ENCODE measurements around the gene MTUS2.

The MTUS2 gene

DNA sequence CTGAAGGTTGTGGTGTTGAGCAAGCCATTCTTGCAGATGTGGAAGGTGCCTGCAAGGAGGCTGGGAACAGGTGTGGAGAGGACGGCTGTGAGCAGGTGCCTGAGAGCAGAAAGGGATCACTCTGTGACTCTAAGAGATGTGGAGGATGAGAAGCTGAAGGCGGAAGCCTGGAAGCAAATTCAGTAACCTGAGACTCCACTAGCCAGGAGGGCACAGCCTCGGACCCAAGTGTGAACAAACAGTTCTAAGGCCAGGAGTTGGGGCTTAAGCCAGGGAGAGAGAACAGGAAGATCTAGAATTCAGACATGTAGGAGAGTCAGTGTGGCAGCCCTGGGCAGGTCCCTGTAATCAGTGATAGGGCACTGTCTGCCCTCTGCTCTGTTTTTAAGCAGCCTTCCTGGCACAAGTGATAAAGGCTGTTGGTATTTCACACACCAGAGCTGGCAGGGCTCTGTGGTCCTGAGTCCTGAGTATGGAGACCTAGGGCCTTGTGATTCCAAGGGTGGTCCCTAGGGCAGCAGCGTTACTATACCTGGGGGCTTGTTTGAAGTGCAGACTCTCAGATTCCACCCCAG is 644.1 kb downstream of the MTUS2 start:
- DNase-seq (no peak), ATAC-seq (ENCODE audit: insufficient read depth, low read depth) (no peak)
- Histone ChIP-seq H3K79me2 (ENCODE audit: insufficient read depth, low read length) (no peaks in the 10 kb centered on the region), H3K9me3 (ENCODE audit: insufficient read depth, low read length, severe bottlenecking) (no peaks in the 10 kb centered on the region), H3K36me3 (ENCODE audit: insufficient read depth, low read length) (no peaks in the 10 kb centered on the region), H3K4me2 (ENCODE audit: insufficient read depth, low read length) (no peak overlapping the region), H2AFZ (ENCODE audit: low read depth, low read length) (no peak overlapping the region), H3K4me3 (ENCODE audit: low read depth in 1 of 2, low read length in 2 of 2) (no peak overlapping the region), H3K9ac (ENCODE audit: low read depth, low read length) (no peak overlapping the region), H3K27me3 (ENCODE audit: insufficient read depth, low read length, poor library complexity) (no peaks in the 10 kb centered on the region), H3K4me1 (ENCODE audit: insufficient read depth, low read length) (no peaks in the 10 kb centered on the region), H4K20me1 (ENCODE audit: insufficient read depth, low read length) (peaks cover 4% of the 10 kb centered on the region; the same call in 1 of the 2 replicates), H3K27ac (ENCODE audit: low read length) (no peak overlapping the region)
- TF ChIP-seq, protein P1, sequence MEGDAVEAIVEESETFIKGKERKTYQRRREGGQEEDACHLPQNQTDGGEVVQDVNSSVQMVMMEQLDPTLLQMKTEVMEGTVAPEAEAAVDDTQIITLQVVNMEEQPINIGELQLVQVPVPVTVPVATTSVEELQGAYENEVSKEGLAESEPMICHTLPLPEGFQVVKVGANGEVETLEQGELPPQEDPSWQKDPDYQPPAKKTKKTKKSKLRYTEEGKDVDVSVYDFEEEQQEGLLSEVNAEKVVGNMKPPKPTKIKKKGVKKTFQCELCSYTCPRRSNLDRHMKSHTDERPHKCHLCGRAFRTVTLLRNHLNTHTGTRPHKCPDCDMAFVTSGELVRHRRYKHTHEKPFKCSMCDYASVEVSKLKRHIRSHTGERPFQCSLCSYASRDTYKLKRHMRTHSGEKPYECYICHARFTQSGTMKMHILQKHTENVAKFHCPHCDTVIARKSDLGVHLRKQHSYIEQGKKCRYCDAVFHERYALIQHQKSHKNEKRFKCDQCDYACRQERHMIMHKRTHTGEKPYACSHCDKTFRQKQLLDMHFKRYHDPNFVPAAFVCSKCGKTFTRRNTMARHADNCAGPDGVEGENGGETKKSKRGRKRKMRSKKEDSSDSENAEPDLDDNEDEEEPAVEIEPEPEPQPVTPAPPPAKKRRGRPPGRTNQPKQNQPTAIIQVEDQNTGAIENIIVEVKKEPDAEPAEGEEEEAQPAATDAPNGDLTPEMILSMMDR (IDR thresholded peaks at IDR 0.05; ENCODE audit: borderline replicate concordance, extremely low read depth, low read length, poor library complexity, severe bottlenecking), result no peak
- TF ChIP-seq EZH2 (IDR thresholded peaks at IDR 0.05; ENCODE audit: borderline replicate concordance, low read depth, low read length, severe bottlenecking), result no peak

DNA sequence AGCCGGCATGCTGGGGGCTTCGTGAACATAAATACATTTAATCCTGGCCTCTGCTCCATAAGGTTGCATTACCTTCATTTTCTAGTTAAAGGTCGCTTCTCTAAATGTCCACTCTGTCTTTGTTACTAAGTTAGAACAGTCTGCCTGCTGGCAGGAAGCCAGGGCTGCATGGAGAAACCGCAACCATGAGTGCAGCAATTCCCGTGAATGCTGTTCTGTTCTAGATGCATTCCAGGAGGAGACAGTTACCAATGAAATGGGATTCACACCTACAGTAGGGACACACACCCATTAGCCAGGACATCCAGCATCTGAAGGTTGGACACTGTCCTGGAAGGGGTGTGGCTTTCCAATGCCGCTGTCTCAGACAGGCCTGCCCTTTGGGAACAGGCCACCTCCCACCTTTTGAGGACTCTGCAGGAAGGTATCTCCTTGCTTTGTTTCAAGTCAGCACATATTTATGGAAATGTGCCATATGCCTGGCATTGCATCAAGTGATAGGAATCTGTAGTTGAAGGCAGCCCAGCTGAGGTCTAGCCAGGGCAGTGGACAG is 645.7 kb downstream of the MTUS2 start:
- Histone ChIP-seq H3K4me2 (ENCODE audit: insufficient read depth, low read length) (no peak overlapping the region), H3K4me1 (ENCODE audit: insufficient read depth, low read length) (no peaks in the 10 kb centered on the region), H3K27me3 (ENCODE audit: insufficient read depth, low read length, poor library complexity) (no peaks in the 10 kb centered on the region), H3K27ac (ENCODE audit: low read length) (no peak overlapping the region), H3K36me3 (ENCODE audit: insufficient read depth, low read length) (no peaks in the 10 kb centered on the region), H3K4me3 (ENCODE audit: low read depth in 1 of 2, low read length in 2 of 2) (no peak overlapping the region), H2AFZ (ENCODE audit: low read depth, low read length) (no peak overlapping the region), H3K9me3 (ENCODE audit: insufficient read depth, low read length, severe bottlenecking) (no peaks in the 10 kb centered on the region), H3K9ac (ENCODE audit: low read depth, low read length) (no peak overlapping the region), H4K20me1 (ENCODE audit: insufficient read depth, low read length) (peaks cover 4% of the 10 kb centered on the region; the same call in 1 of the 2 replicates), H3K79me2 (ENCODE audit: insufficient read depth, low read length) (no peaks in the 10 kb centered on the region)
- TF ChIP-seq, protein P1 (IDR thresholded peaks at IDR 0.05; ENCODE audit: borderline replicate concordance, extremely low read depth, low read length, poor library complexity, severe bottlenecking), result no peak
- no peak for TF ChIP-seq EZH2 (IDR thresholded peaks at IDR 0.05; ENCODE audit: borderline replicate concordance, low read depth, low read length, severe bottlenecking)
- DNase-seq (no peak), ATAC-seq (ENCODE audit: insufficient read depth, low read depth) (no peak)

DNA sequence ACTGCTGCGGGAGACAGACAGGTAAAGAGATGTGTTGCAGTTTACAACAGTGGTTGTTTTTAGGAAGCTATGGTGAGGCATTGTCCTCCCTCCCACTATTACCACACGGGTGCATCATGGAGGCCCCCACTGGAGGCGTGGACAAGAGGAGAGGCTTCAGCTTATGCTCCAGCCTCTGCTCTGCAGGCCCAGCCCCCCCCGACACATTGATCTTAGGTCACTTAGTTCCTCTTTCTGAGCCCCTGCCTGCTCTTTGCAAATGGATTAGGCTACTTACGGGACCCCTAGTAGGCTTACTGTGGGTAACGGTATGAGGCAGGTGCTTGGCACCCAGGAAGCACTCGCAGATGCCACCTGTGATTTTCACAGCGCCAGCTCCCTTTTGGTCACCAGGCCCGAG is 651.4 kb downstream of the MTUS2 start:
- Histone ChIP-seq H3K27ac (ENCODE audit: low read length) (no peak overlapping the region), H3K36me3 (ENCODE audit: insufficient read depth, low read length) (no peaks in the 10 kb centered on the region), H3K9me3 (ENCODE audit: insufficient read depth, low read length, severe bottlenecking) (no peaks in the 10 kb centered on the region), H3K27me3 (ENCODE audit: insufficient read depth, low read length, poor library complexity) (no peaks in the 10 kb centered on the region), H3K79me2 (ENCODE audit: insufficient read depth, low read length) (no peaks in the 10 kb centered on the region), H2AFZ (ENCODE audit: low read depth, low read length) (no peak overlapping the region), H3K4me3 (ENCODE audit: low read depth in 1 of 2, low read length in 2 of 2) (no peak overlapping the region), H3K4me1 (ENCODE audit: insufficient read depth, low read length) (no peaks in the 10 kb centered on the region), H3K4me2 (ENCODE audit: insufficient read depth, low read length) (no peak overlapping the region), H4K20me1 (ENCODE audit: insufficient read depth, low read length) (no peaks in the 10 kb centered on the region), H3K9ac (ENCODE audit: low read depth, low read length) (no peak overlapping the region)
- no peak for ATAC-seq (ENCODE audit: insufficient read depth, low read depth)
- TF ChIP-seq, protein P1 (IDR thresholded peaks at IDR 0.05; ENCODE audit: borderline replicate concordance, extremely low read depth, low read length, poor library complexity, severe bottlenecking), result no peak
- no peak for TF ChIP-seq EZH2 (IDR thresholded peaks at IDR 0.05; ENCODE audit: borderline replicate concordance, low read depth, low read length, severe bottlenecking)
- no peak for DNase-seq

Measured in DND-41 (cell line).